Glutamatergic neuron (in vitro differentiated cells): ENCODE measurements around the gene UGCG. TPM values are rescaled to one million over a fixed set of nuclear protein-coding genes. Genes with fewer than 3 reads are reported as not detected.

Experiments
- DNase-seq: peaks from one replicate; pipeline ENCODE4 v3.0.0; 2022
- H3K27ac Mint-ChIP-seq: one replicate; pipeline ENCODE4 v1.8.0; 2020; ENCODE audit warnings: mild to moderate bottlenecking, mixed read lengths, inconsistent platforms; ENCODE audit not compliant: unreplicated experiment
- H3K27me3 Mint-ChIP-seq: one replicate; pipeline ENCODE4 v1.8.0; 2020; ENCODE audit warnings: mild to moderate bottlenecking, moderate library complexity, mixed read lengths, inconsistent platforms; ENCODE audit not compliant: unreplicated experiment
- H3K36me3 Mint-ChIP-seq: one replicate; pipeline ENCODE4 v1.8.0; 2020; ENCODE audit warnings: mild to moderate bottlenecking, mixed read lengths, inconsistent platforms; ENCODE audit not compliant: unreplicated experiment
- H3K4me1 Mint-ChIP-seq: one replicate; pipeline ENCODE4 v1.8.0; 2020; ENCODE audit warnings: mild to moderate bottlenecking, low read depth, mixed read lengths, inconsistent platforms; ENCODE audit not compliant: unreplicated experiment
- H3K4me3 Mint-ChIP-seq: one replicate; pipeline ENCODE4 v1.8.0; 2020; ENCODE audit warnings: mild to moderate bottlenecking, mixed read lengths, inconsistent platforms; ENCODE audit not compliant: unreplicated experiment
- H3K9me3 Mint-ChIP-seq: one replicate; pipeline ENCODE4 v1.8.0; 2020; ENCODE audit warnings: mild to moderate bottlenecking, moderate library complexity, mixed read lengths, inconsistent platforms; ENCODE audit not compliant: unreplicated experiment
- total RNA-seq: library from RNA; stranded (reverse); fragmentation: NEBNext Ultra II Directional; extraction: Animal tissue kit (Norgen Biotek cat#: 25700); gene quantifications from one replicate; pipeline ENCODE4 v1.2.1, GENCODE V29; 2021; ENCODE audit not compliant: unreplicated experiment
- TF ChIP-seq, protein P1 (sequence below): fragments of 200-600 bp; sonication (generic); IDR thresholded peaks from one replicate; pipeline ENCODE4 v1.5.0; 2021; ENCODE audit not compliant: partially characterized antibody, unreplicated experiment

The UGCG gene
- total RNA-seq, 1 donor from 2014 or later: 16.0 TPM

DNA sequence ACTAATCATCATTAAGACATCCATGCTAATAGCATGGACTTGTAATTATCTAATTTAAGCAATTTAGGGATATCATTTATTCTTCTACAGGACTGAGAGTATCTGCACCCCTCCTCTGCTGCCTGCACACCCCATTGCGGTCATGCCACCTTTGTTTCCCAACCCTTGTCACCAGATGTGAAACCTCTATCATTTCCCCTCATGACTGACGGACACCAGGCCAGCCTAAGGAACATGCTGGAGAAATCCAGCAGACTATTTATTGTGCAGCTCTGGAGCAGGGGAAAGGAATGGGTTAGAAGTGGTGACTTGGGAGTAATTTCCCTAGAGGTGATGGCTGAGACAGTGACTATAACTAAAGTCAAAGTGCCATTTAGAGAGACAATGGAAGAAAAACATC lies 40.7 kb downstream of the UGCG start:
- TF ChIP-seq, protein P1, sequence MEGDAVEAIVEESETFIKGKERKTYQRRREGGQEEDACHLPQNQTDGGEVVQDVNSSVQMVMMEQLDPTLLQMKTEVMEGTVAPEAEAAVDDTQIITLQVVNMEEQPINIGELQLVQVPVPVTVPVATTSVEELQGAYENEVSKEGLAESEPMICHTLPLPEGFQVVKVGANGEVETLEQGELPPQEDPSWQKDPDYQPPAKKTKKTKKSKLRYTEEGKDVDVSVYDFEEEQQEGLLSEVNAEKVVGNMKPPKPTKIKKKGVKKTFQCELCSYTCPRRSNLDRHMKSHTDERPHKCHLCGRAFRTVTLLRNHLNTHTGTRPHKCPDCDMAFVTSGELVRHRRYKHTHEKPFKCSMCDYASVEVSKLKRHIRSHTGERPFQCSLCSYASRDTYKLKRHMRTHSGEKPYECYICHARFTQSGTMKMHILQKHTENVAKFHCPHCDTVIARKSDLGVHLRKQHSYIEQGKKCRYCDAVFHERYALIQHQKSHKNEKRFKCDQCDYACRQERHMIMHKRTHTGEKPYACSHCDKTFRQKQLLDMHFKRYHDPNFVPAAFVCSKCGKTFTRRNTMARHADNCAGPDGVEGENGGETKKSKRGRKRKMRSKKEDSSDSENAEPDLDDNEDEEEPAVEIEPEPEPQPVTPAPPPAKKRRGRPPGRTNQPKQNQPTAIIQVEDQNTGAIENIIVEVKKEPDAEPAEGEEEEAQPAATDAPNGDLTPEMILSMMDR: no peak
- no peak overlapping the region for H3K27ac Mint-ChIP-seq
- H3K27me3 Mint-ChIP-seq: peaks cover 1% of the 10 kb centered on the region
- no peaks in the 10 kb centered on the region for H3K36me3 Mint-ChIP-seq
- no peaks in the 10 kb centered on the region for H3K4me1 Mint-ChIP-seq
- DNase-seq: no peak
- no peaks in the 10 kb centered on the region for H3K9me3 Mint-ChIP-seq
- no peak overlapping the region for H3K4me3 Mint-ChIP-seq

DNA sequence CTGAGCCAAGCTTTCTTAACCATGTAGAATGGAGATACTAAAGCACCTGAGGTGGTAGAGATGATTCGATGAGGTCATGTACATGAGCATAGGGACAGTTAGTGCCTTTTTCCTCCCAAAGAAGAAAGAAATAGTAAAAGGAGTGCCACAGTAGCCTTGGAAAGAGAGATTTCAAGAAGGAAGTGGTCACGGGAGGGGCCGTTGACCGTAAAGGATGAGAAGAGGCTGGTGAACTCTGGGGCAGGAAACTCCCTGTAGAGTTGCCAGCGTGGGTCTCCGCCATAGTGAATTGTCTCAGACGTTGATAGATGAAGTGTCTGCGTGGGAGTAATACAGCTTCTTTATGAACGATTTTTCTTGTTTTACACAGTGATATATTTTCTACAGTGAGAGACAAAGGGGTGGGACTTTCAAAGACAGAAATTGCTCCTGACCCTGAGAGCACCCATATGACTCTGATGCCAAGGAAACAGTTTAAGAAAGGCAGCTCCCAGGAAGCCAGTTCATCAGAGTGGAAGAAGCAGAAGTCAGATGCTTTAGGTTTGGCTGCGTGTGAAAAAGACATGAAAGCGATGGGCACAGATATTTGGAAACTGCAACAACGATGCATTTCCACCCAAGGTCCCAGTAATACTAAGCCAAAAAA lies 41.3 kb downstream of the UGCG start:
- no peaks in the 10 kb centered on the region for H3K4me1 Mint-ChIP-seq
- TF ChIP-seq, protein P1: no peak
- no peak for DNase-seq
- no peaks in the 10 kb centered on the region for H3K9me3 Mint-ChIP-seq
- peaks cover 1% of the 10 kb centered on the region for H3K27me3 Mint-ChIP-seq
- H3K4me3 Mint-ChIP-seq: no peak overlapping the region
- H3K27ac Mint-ChIP-seq: no peak overlapping the region
- H3K36me3 Mint-ChIP-seq: no peaks in the 10 kb centered on the region

GRCh38 chr9:111938427-111938800 lies 41.8 kb downstream of the UGCG start:
- Mint-ChIP-seq H3K36me3 (no peaks in the 10 kb centered on the region), H3K27me3 (peaks cover 1% of the 10 kb centered on the region), H3K4me1 (peaks cover 3% of the 10 kb centered on the region), H3K27ac (no peak overlapping the region), H3K4me3 (no peak overlapping the region), H3K9me3 (no peaks in the 10 kb centered on the region)
- TF ChIP-seq, protein P1: no peak
- DNase-seq: no peak

DNA sequence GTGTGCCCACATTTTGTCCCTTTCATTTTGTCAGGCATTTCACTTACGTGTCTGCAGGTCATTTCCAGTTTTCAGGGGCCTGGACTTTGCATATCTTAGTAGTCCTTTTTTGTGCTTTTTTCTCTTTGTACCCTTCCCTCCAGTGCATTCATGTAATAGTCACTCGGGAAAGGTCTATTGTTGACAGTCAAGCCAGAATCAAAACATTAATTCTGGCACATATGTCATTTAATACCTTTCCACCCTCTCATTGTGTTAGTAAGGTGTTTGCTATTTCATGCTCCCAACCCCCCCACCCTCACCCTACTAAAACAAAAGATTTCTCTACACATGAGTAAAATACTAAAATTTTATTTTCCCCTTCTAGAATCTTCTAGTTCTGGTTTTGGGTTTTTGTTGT lies 42.7 kb downstream of the UGCG start:
- Mint-ChIP-seq H3K36me3 (no peaks in the 10 kb centered on the region), H3K27ac (no peak overlapping the region), H3K9me3 (no peaks in the 10 kb centered on the region), H3K4me3 (no peak overlapping the region), H3K4me1 (peaks cover 3% of the 10 kb centered on the region), H3K27me3 (peaks cover 1% of the 10 kb centered on the region)
- TF ChIP-seq, protein P1: no peak
- DNase-seq: no peak

- Mint-ChIP-seq H3K36me3 (no peaks in the 10 kb centered on the region), H3K27ac (no peak overlapping the region), H3K9me3 (no peaks in the 10 kb centered on the region), H3K4me1 (peaks cover 3% of the 10 kb centered on the region), H3K27me3 (peaks cover 1% of the 10 kb centered on the region), H3K4me3 (no peak overlapping the region)
- TF ChIP-seq, protein P1: no peak
- no peak for DNase-seq
Measured at GRCh38 chr9:111940697-111941096, 44.1 kb downstream of the UGCG start.
